Common myeloid progenitor, CD34-positive (primary cell): ENCODE data around the gene SLCO4A1.
A peak's percentile ranks its signal among the peaks of the same experiment; 100 is the strongest.

Experiments used
- CTCF ChIA-PET: fragments of 350-600 bp; sonication (Branson Sonifier 250); formaldehyde crosslinking; loops from one replicate; lab custom pipeline; 2021; ENCODE audit warnings: antibody characterized with exemption; lab: Charles Lee
- POLR2A ChIA-PET: fragments of 350-600 bp; sonication (Branson Sonifier 250); formaldehyde crosslinking; loops from one replicate; lab custom pipeline; 2021; ENCODE audit warnings: antibody characterized with exemption; lab: Charles Lee
- DNase-seq, 3 donors: peaks; one replicate each; pipeline versions ENCODE4 v3.0.0 to v3.0.0-alpha.2; 2013
- H3K27ac ChIP-seq, 2 experiments: 1 replicate in 1 of 2; 2 replicates in 1 of 2; pipeline ENCODE4 v1.7.0; 2013; ENCODE audit warnings: inconsistent platforms in 2 of 2, low read length in 2 of 2, mild to moderate bottlenecking in 2 of 2, low read depth in 1 of 2, moderate library complexity in 1 of 2; ENCODE audit not compliant: severe bottlenecking in 2 of 2, insufficient read depth in 1 of 2, poor library complexity in 1 of 2
- H3K27me3 ChIP-seq, 5 experiments: replicated peaks in 2 of 5; 1 replicate in 3 of 5; 2 replicates in 2 of 5; pipeline versions ENCODE4 v1.6.1 to v1.7.0; 2013; ENCODE audit warnings: low read length in 4 of 5, mild to moderate bottlenecking in 2 of 5, moderate library complexity in 2 of 5, inconsistent platforms in 1 of 5; ENCODE audit not compliant: insufficient read depth in 5 of 5, control insufficient read depth in 4 of 5
- H3K36me3 ChIP-seq, 4 experiments: 1 replicate in 2 of 4; 2 replicates in 2 of 4; pipeline versions ENCODE4 v1.6.1 to v1.7.0; 2013; ENCODE audit warnings: low read length in 3 of 4, control low read depth in 1 of 4, mild to moderate bottlenecking in 1 of 4; ENCODE audit not compliant: control insufficient read depth in 4 of 4, insufficient read depth in 4 of 4
- H3K4me1 ChIP-seq, 4 experiments: 1 replicate in 3 of 4; 2 replicates in 1 of 4; pipeline versions ENCODE4 v1.6.1 to v1.7.1; 2013; ENCODE audit warnings: low read length in 3 of 4, mild to moderate bottlenecking in 3 of 4, control low read depth in 1 of 4, inconsistent platforms in 1 of 4, moderate library complexity in 1 of 4; ENCODE audit not compliant: control insufficient read depth in 4 of 4, insufficient read depth in 4 of 4; ENCODE audit errors: control extremely low read depth in 1 of 4
- H3K4me3 ChIP-seq, 7 experiments: 1 replicate in 4 of 7; 2 replicates in 3 of 7; pipeline versions ENCODE4 v1.5.1 to v1.7.0; 2013; ENCODE audit warnings: mild to moderate bottlenecking in 7 of 7, low read length in 6 of 7, moderate library complexity in 6 of 7, inconsistent platforms in 2 of 7, low read depth in 2 of 7, control low read depth in 1 of 7; ENCODE audit not compliant: insufficient read depth in 4 of 7, control insufficient read depth in 1 of 7; ENCODE audit errors: extremely low read depth in 1 of 7
- H3K9me3 ChIP-seq, 5 experiments: 1 replicate in 4 of 5; 2 replicates in 1 of 5; pipeline versions ENCODE4 v1.6.1 to v1.7.1; 2013; ENCODE audit warnings: low read length in 4 of 5, mild to moderate bottlenecking in 2 of 5, inconsistent platforms in 1 of 5, low read depth in 1 of 5, moderate library complexity in 1 of 5; ENCODE audit not compliant: control insufficient read depth in 4 of 5, insufficient read depth in 2 of 5; ENCODE audit errors: control extremely low read depth in 1 of 5
- WGBS: methylation state at CpG from one replicate; pipeline ENCODE4 v1.1.5; 2013; ENCODE audit not compliant: insufficient coverage; 5-methylcytosine and 5-hydroxymethylcytosine counted together

SLCO4A1 gene

GRCh38 chr20:62675156-62675876 lies 33.0 kb downstream of the SLCO4A1 start:
- peak in 2 of 3 donors; percentile 37 to 39 for DNase-seq
- Histone ChIP-seq H3K27me3 (no peaks in the 10 kb centered on the region), H3K4me1 (peaks cover 0 to 32% (median 12%) of the 10 kb centered on the region in 4 experiments), H3K4me3 (no peak overlapping the region), H3K27ac (no peak overlapping the region), H3K36me3 (peaks cover 0 to 26% (median 6%) of the 10 kb centered on the region in 4 experiments), H3K9me3 (peaks cover 0 to 6% (median 5%) of the 10 kb centered on the region in 5 experiments)
- WGBS = 99% methylated on average over 17 of the region's 25 CpGs
- ChIA-PET POLR2A (no interaction called here), CTCF (interaction anchor here (1.2 kb wide), 1 partner anchor 13 kb away, joined by 4 read pairs; no protein-coding TSS in a partner anchor)

GRCh38 chr20:62675877-62676260 lies 33.6 kb downstream of the SLCO4A1 start:
- POLR2A ChIA-PET = no interaction called here
- Histone ChIP-seq H3K4me3 (no peak overlapping the region), H3K27me3 (no peaks in the 10 kb centered on the region), H3K36me3 (peaks cover 0 to 21% (median 4%) of the 10 kb centered on the region in 4 experiments), H3K4me1 (peaks cover 0 to 32% (median 12%) of the 10 kb centered on the region in 4 experiments), H3K9me3 (peaks cover 0 to 7% (median 5%) of the 10 kb centered on the region in 5 experiments), H3K27ac (no peak overlapping the region)
- 89% methylated on average over 13 of the region's 14 CpGs for WGBS
- CTCF ChIA-PET = no interaction called here
- DNase-seq = no peak

GRCh38 chr20:62676976-62677375 lies 34.7 kb downstream of the SLCO4A1 start:
- POLR2A ChIA-PET = no interaction called here
- Histone ChIP-seq H3K4me1 (peaks cover 0 to 32% (median 12%) of the 10 kb centered on the region in 4 experiments), H3K9me3 (peaks cover 0 to 7% (median 5%) of the 10 kb centered on the region in 5 experiments), H3K27me3 (no peaks in the 10 kb centered on the region), H3K4me3 (no peak overlapping the region), H3K36me3 (peaks cover 0 to 9% (median 2%) of the 10 kb centered on the region in 4 experiments), H3K27ac (no peak overlapping the region)
- no peak for DNase-seq
- 90% methylated on average over 4 of the region's 9 CpGs for WGBS
- CTCF ChIA-PET = interaction anchor here (1.3 to 2.2 kb wide), 2 partner anchors 7 to 12 kb away, joined by 4 to 6 read pairs; no protein-coding TSS in a partner anchor

- Histone ChIP-seq H3K9me3 (peaks cover 0 to 7% (median 5%) of the 10 kb centered on the region in 5 experiments), H3K27me3 (no peaks in the 10 kb centered on the region), H3K4me3 (no peak overlapping the region), H3K4me1 (peaks cover 0 to 32% (median 12%) of the 10 kb centered on the region in 4 experiments), H3K36me3 (peaks cover 0 to 2% (median 0%) of the 10 kb centered on the region in 4 experiments), H3K27ac (no peak overlapping the region)
- CTCF ChIA-PET = interaction anchor here (1.3 to 2.2 kb wide), 2 partner anchors 8 to 13 kb away, joined by 4 to 6 read pairs; no protein-coding TSS in a partner anchor
- no peak for DNase-seq
- POLR2A ChIA-PET = no interaction called here
- WGBS = 74% methylated on average over 9 of the region's 10 CpGs
These were observed 35.4 kb downstream of the SLCO4A1 start for GRCh38 chr20:62677678-62678077.

GRCh38 chr20:62678553-62678952 lies 36.2 kb downstream of the SLCO4A1 start:
- CTCF ChIA-PET = interaction anchor here (1.0 to 2.2 kb wide), 3 partner anchors 8 to 23 kb away, joined by 3 to 6 read pairs (median 4); no protein-coding TSS in a partner anchor

GRCh38 chr20:62679978-62680589 lies 37.8 kb downstream of the SLCO4A1 start:
- ChIA-PET POLR2A (no interaction called here), CTCF (interaction anchor here (1.1 to 3.1 kb wide), 5 partner anchors 16 to 109 kb away, joined by 3 to 9 read pairs (median 3); no protein-coding TSS in a partner anchor)
- H3K27ac ChIP-seq = no peak overlapping the region
- no peaks in the 10 kb centered on the region for H3K27me3 ChIP-seq
- H3K9me3 ChIP-seq = peaks cover 0 to 7% (median 5%) of the 10 kb centered on the region in 5 experiments
- no peak overlapping the region for H3K4me3 ChIP-seq
- peaks cover 0 to 34% (median 16%) of the 10 kb centered on the region in 4 experiments for H3K4me1 ChIP-seq
- no peak for DNase-seq
- WGBS = 100% methylated on average over 7 of the region's 11 CpGs
- no peaks in the 10 kb centered on the region for H3K36me3 ChIP-seq

More at GRCh38 chr20:62678553-62678952, 36.2 kb downstream of the SLCO4A1 start:
- Histone ChIP-seq H3K4me1 (peaks cover 0 to 32% (median 12%) of the 10 kb centered on the region in 4 experiments), H3K36me3 (no peaks in the 10 kb centered on the region), H3K27me3 (no peaks in the 10 kb centered on the region), H3K9me3 (peaks cover 0 to 7% (median 5%) of the 10 kb centered on the region in 5 experiments), H3K4me3 (peak overlapping the region in 1 of 7 experiments; percentile 10), H3K27ac (no peak overlapping the region)
- WGBS = 16% methylated on average over 5 of the region's 9 CpGs
- POLR2A ChIA-PET = no interaction called here
- DNase-seq = peak in 2 of 3 donors; percentile 49 to 56
